Caco-2 (cell line): ENCODE results near the gene SLC35D2. TPM values are rescaled to one million over a fixed set of nuclear protein-coding genes. Genes with fewer than 3 reads are reported as not detected.

Source experiments
- BruUV-seq: library from RNA; stranded (reverse); fragments of 400-500 nt; replicated peaks from 2 replicates; lab custom pipeline; 2021; lab: Mats Ljungman, UMichigan
- CTCF ChIA-PET: fragments of 300-600 bp; sonication (Branson Sonifier 250); formaldehyde crosslinking; loops from one replicate; lab custom pipeline; 2022; ENCODE audit warnings: antibody characterized with exemption; lab: Charles Lee
- POLR2A ChIA-PET: fragments of 300-600 bp; sonication (Branson Sonifier 250); formaldehyde crosslinking; loops from one replicate; lab custom pipeline; 2022; ENCODE audit warnings: antibody characterized with exemption; lab: Charles Lee
- DNase-seq, 2 experiments: peaks; one replicate each; pipeline versions ENCODE4 v3.0.0 to v3.0.0-alpha.2; 2020 to 2022
- H3K27me3 ChIP-seq: replicated peaks from 2 replicates; pipeline ENCODE4 v1.6.0; 2011; ENCODE audit warnings: low read length; ENCODE audit not compliant: control insufficient read depth, insufficient read depth
- H3K36me3 ChIP-seq: 2 replicates; pipeline ENCODE4 v1.5.1; 2011; ENCODE audit warnings: low read length; ENCODE audit not compliant: control insufficient read depth, insufficient read depth
- H3K4me1 ChIP-seq: fragments of 250-450 bp; sonication (Bioruptor Pico); 2 replicates; pipeline ENCODE4 v1.5.1; 2020; ENCODE audit warnings: mild to moderate bottlenecking
- H3K4me3 ChIP-seq: 2 replicates; pipeline ENCODE4 v1.5.1; 2011; ENCODE audit warnings: low read depth, mild to moderate bottlenecking, control low read depth, low read length
- H3K9me3 ChIP-seq: fragments of 250-450 bp; sonication (Bioruptor Pico); 2 replicates; pipeline ENCODE4 v1.5.1; 2020; ENCODE audit warnings: mild to moderate bottlenecking, moderate library complexity
- H3K27ac Mint-ChIP-seq: one replicate; pipeline ENCODE4 v1.8.0; 2022; ENCODE audit warnings: mixed read lengths; ENCODE audit not compliant: unreplicated experiment
- H3K27me3 Mint-ChIP-seq: one replicate; pipeline ENCODE4 v1.8.0; 2022; ENCODE audit warnings: mixed read lengths; ENCODE audit not compliant: insufficient read depth, unreplicated experiment
- H3K36me3 Mint-ChIP-seq: one replicate; pipeline ENCODE4 v1.8.0; 2022; ENCODE audit warnings: mild to moderate bottlenecking, mixed read lengths; ENCODE audit not compliant: insufficient read depth, unreplicated experiment
- H3K4me1 Mint-ChIP-seq: one replicate; pipeline ENCODE4 v1.8.0; 2022; ENCODE audit warnings: low read depth, mixed read lengths; ENCODE audit not compliant: unreplicated experiment
- H3K4me3 Mint-ChIP-seq: one replicate; pipeline ENCODE4 v1.8.0; 2022; ENCODE audit warnings: mild to moderate bottlenecking, moderate library complexity, mixed read lengths; ENCODE audit not compliant: unreplicated experiment
- H3K9me3 Mint-ChIP-seq: one replicate; pipeline ENCODE4 v1.8.0; 2022; ENCODE audit warnings: mixed read lengths; ENCODE audit not compliant: unreplicated experiment
- intact Hi-C: fragments of 100-400 bp; cut with micrococcal nuclease; formaldehyde crosslinking; loops from one replicate; pipeline ENCODE4 v1.10.0; 2022; ENCODE audit not compliant: unreplicated experiment
- total RNA-seq: library from RNA; stranded (reverse); gene quantifications from 2 replicates; pipeline ENCODE4 v1.2.3, GENCODE V29; 2022
- TF ChIP-seq, protein P1 (sequence below), 2 experiments: fragments of 200-600 bp in 1 of 2; IDR thresholded peaks; 1 replicate in 1 of 2; 2 replicates in 1 of 2; pipeline versions ENCODE4 v1.5.1 to v1.8.0; 2011 to 2022; ENCODE audit warnings: antibody characterized with exemption in 1 of 2, control low read depth in 1 of 2, inconsistent platforms in 1 of 2, low read depth in 1 of 2, low read length in 1 of 2, mild to moderate bottlenecking in 1 of 2, moderate library complexity in 1 of 2; ENCODE audit not compliant: insufficient read depth in 1 of 2, severe bottlenecking in 1 of 2, unreplicated experiment in 1 of 2

The SLC35D2 gene
- total RNA-seq, 1 experiment from 2014 or later, result 81.0 TPM

- no peaks in the 10 kb centered on the region for H3K27me3 ChIP-seq
- H3K9me3 Mint-ChIP-seq, result no peaks in the 10 kb centered on the region
- peak overlapping the region; percentile 71 for H3K4me3 ChIP-seq
- H3K36me3 ChIP-seq, result no peaks in the 10 kb centered on the region; the same call in 1 of the 2 replicates
- H3K27me3 Mint-ChIP-seq, result no peaks in the 10 kb centered on the region
- H3K4me1 ChIP-seq, result peaks cover 50% of the 10 kb centered on the region
- BruUV-seq, result no TSS peak
- TF ChIP-seq, protein P1, sequence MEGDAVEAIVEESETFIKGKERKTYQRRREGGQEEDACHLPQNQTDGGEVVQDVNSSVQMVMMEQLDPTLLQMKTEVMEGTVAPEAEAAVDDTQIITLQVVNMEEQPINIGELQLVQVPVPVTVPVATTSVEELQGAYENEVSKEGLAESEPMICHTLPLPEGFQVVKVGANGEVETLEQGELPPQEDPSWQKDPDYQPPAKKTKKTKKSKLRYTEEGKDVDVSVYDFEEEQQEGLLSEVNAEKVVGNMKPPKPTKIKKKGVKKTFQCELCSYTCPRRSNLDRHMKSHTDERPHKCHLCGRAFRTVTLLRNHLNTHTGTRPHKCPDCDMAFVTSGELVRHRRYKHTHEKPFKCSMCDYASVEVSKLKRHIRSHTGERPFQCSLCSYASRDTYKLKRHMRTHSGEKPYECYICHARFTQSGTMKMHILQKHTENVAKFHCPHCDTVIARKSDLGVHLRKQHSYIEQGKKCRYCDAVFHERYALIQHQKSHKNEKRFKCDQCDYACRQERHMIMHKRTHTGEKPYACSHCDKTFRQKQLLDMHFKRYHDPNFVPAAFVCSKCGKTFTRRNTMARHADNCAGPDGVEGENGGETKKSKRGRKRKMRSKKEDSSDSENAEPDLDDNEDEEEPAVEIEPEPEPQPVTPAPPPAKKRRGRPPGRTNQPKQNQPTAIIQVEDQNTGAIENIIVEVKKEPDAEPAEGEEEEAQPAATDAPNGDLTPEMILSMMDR (IDR thresholded peaks at IDR 0.05; ENCODE audit: insufficient read depth in 1 of 2, low read depth in 1 of 2, low read length in 1 of 2, severe bottlenecking in 1 of 2, unreplicated experiment in 1 of 2), result no peak
- no peaks in the 10 kb centered on the region for H3K9me3 ChIP-seq
- peak overlapping the region; percentile 87 for H3K4me3 Mint-ChIP-seq
- peaks cover 47% of the 10 kb centered on the region for H3K4me1 Mint-ChIP-seq
- intact Hi-C loops, result loop anchor here (10.0 kb wide), 1 partner anchor 57 kb away; no protein-coding TSS in a partner anchor
- peaks cover 64% of the 10 kb centered on the region for H3K36me3 Mint-ChIP-seq
- CTCF ChIA-PET, result no interaction called here
- DNase-seq, result no peak
- POLR2A ChIA-PET, result no interaction called here
- H3K27ac Mint-ChIP-seq, result peak overlapping the region; percentile 46
Measured at GRCh38 chr9:96381696-96382095, 1.8 kb downstream of the SLC35D2 start.

- Histone ChIP-seq H3K4me1 (peaks cover 49% of the 10 kb centered on the region), H3K27me3 (no peaks in the 10 kb centered on the region), H3K4me3 (no peak overlapping the region), H3K36me3 (no peaks in the 10 kb centered on the region; the same call in 1 of the 2 replicates), H3K9me3 (no peaks in the 10 kb centered on the region)
- H3K4me3 Mint-ChIP-seq, result peak overlapping the region; percentile 87
- H3K27ac Mint-ChIP-seq, result peak overlapping the region; percentile 46
- peaks cover 43% of the 10 kb centered on the region for H3K4me1 Mint-ChIP-seq
- ChIA-PET POLR2A (interaction anchor here (0.5 kb wide), 1 partner anchor 183 kb away, joined by 7 read pairs; no protein-coding TSS in a partner anchor), CTCF (no interaction called here)
- no TSS peak for BruUV-seq
- H3K9me3 Mint-ChIP-seq, result no peaks in the 10 kb centered on the region
- no peak for DNase-seq
- TF ChIP-seq, protein P1 (IDR thresholded peaks at IDR 0.05; ENCODE audit: insufficient read depth in 1 of 2, low read depth in 1 of 2, low read length in 1 of 2, severe bottlenecking in 1 of 2, unreplicated experiment in 1 of 2), result no peak
- intact Hi-C loops, result loop anchor here (10.0 kb wide), 1 partner anchor 56 kb away; no protein-coding TSS in a partner anchor
- no peaks in the 10 kb centered on the region for H3K27me3 Mint-ChIP-seq
- peaks cover 60% of the 10 kb centered on the region for H3K36me3 Mint-ChIP-seq
Measured at GRCh38 chr9:96381125-96381524, 2.4 kb downstream of the SLC35D2 start.

DNA sequence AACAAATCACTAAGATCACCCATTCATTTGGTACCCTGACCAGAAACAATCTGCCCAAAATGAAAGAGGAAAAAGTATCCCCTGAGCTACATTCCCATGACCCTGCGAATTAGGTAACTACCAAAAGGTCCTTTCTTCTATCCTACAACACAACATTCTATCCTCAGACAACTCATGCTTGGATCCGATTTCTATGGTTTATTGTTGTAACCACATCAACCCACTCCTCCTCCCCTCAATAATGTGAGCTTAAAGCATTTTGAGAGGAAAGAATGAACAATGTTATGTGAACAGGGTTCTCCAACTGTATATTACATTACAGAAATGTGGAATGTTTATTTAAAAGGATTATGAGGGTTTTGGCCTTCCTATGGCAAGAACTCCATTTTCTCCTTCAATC is 4.0 kb downstream of the SLC35D2 start:
- intact Hi-C loops, result loop anchor here (5.0 kb wide), 1 partner anchor 38 kb away; the partner anchor contains the start of gene ZNF367
- H3K9me3 ChIP-seq, result no peaks in the 10 kb centered on the region
- no peak overlapping the region for H3K4me3 Mint-ChIP-seq
- no peak overlapping the region for H3K4me3 ChIP-seq
- no peaks in the 10 kb centered on the region for H3K27me3 Mint-ChIP-seq
- H3K27me3 ChIP-seq, result no peaks in the 10 kb centered on the region
- TF ChIP-seq, protein P1 (IDR thresholded peaks at IDR 0.05; ENCODE audit: insufficient read depth in 1 of 2, low read depth in 1 of 2, low read length in 1 of 2, severe bottlenecking in 1 of 2, unreplicated experiment in 1 of 2), result no peak
- peaks cover 36% of the 10 kb centered on the region for H3K4me1 Mint-ChIP-seq
- H3K4me1 ChIP-seq, result peaks cover 35% of the 10 kb centered on the region
- H3K36me3 Mint-ChIP-seq, result peaks cover 49% of the 10 kb centered on the region
- H3K36me3 ChIP-seq, result no peaks in the 10 kb centered on the region; the same call in 1 of the 2 replicates
- no peaks in the 10 kb centered on the region for H3K9me3 Mint-ChIP-seq
- ChIA-PET POLR2A (no interaction called here), CTCF (interaction anchor here (0.7 kb wide), 1 partner anchor 993 kb away, joined by 5 read pairs; no protein-coding TSS in a partner anchor)
- no peak overlapping the region for H3K27ac Mint-ChIP-seq
- BruUV-seq, result no TSS peak
- DNase-seq, result no peak
